Suprapubic skin (tissue), 3 donors: ENCODE measurements around the gene HDAC5.

Experiments
- CTCF ChIP-seq, 2 donors: fragments of 200-600 bp in 1 of 2; fragments of 450-650 bp in 1 of 2; sonication (generic) in 1 of 2; IDR thresholded peaks; one replicate each; pipeline ENCODE4 v1.5.1; 2016 to 2019; ENCODE audit warnings: antibody characterized with exemption in 2 of 2, mild to moderate bottlenecking in 1 of 2, moderate library complexity in 1 of 2
- POLR2AphosphoS5 ChIP-seq, 3 donors: sonication (generic); formaldehyde crosslinking; IDR thresholded peaks; one replicate each; pipeline ENCODE4 v1.6.1; 2017; ENCODE audit warnings: antibody characterized with exemption in 3 of 3

GRCh38 chr17:44071772-44072171 is 51.7 kb downstream of the HDAC5 start:
- TF ChIP-seq POLR2AphosphoS5 (IDR thresholded peaks at IDR 0.05), result no peak
- TF ChIP-seq CTCF (IDR thresholded peaks at IDR 0.05), result no peak
